Activated naive CD4-positive, alpha-beta T cell treated with Interleukin-2 at 50 U/mL for 16 hours (primary cell): ENCODE results near the gene ERGIC1.

Experiments
- DNase-seq: peaks from one replicate; pipeline ENCODE4 v3.0.0-alpha.2; 2020

Gene ERGIC1

GRCh38 chr5:172866802-172867748 lies 33.0 kb downstream of the ERGIC1 start:
- no peak for DNase-seq

- no peak for DNase-seq
Observed at GRCh38 chr5:172867761-172868435, 33.8 kb downstream of the ERGIC1 start.

GRCh38 chr5:172868436-172868923 lies 34.4 kb downstream of the ERGIC1 start:
- DNase-seq, result no peak

- DNase-seq, result no peak
Observed at GRCh38 chr5:172868924-172869591, 35.0 kb downstream of the ERGIC1 start.

GRCh38 chr5:172869691-172870090 lies 35.6 kb downstream of the ERGIC1 start:
- no peak for DNase-seq

- DNase-seq, result no peak
Observed at GRCh38 chr5:172870291-172870714, 36.3 kb downstream of the ERGIC1 start.

GRCh38 chr5:172870715-172871461 lies 36.8 kb downstream of the ERGIC1 start:
- DNase-seq, result no peak

- no peak for DNase-seq
Observed at GRCh38 chr5:172871536-172871935, 37.5 kb downstream of the ERGIC1 start.

- no peak for DNase-seq
Observed at GRCh38 chr5:172871982-172872381, 37.9 kb downstream of the ERGIC1 start.

GRCh38 chr5:172872997-172873491 lies 39.0 kb downstream of the ERGIC1 start:
- DNase-seq, result no peak

GRCh38 chr5:172873513-172873912 lies 39.5 kb downstream of the ERGIC1 start:
- no peak for DNase-seq

- DNase-seq, result no peak
Observed at GRCh38 chr5:172874647-172875504, 40.8 kb downstream of the ERGIC1 start.

- no peak for DNase-seq
Observed at GRCh38 chr5:172875505-172876279, 41.6 kb downstream of the ERGIC1 start.

GRCh38 chr5:172876578-172876977 lies 42.5 kb downstream of the ERGIC1 start:
- no peak for DNase-seq

GRCh38 chr5:172877466-172878260 lies 43.6 kb downstream of the ERGIC1 start:
- no peak for DNase-seq

GRCh38 chr5:172878585-172878932 lies 44.5 kb downstream of the ERGIC1 start:
- DNase-seq, result no peak

GRCh38 chr5:172878933-172879752 lies 45.1 kb downstream of the ERGIC1 start:
- DNase-seq, result peak; percentile 28

- no peak for DNase-seq
Observed at GRCh38 chr5:172881691-172882370, 47.8 kb downstream of the ERGIC1 start.
